Aorta (tissue), 5 donors: ENCODE measurements around the gene ADPRHL1. TPM values are rescaled to one million over a fixed set of nuclear protein-coding genes. Genes with fewer than 3 reads are reported as not detected.
A peak's percentile ranks its signal among the peaks of the same experiment; 100 is the strongest.
"Not testable (repeated sequence)": the region's sequence is repeated elsewhere in the genome, so short reads cannot be mapped to it uniquely, and the experiment has no call there.

ENCODE experiments used
- ATAC-seq: fragments of 200-7000 bp; cut with Tn5 transposase; one replicate; pipeline ENCODE4 v1.9.1; 2022; ENCODE audit warnings: moderate library complexity; ENCODE audit not compliant: low FRiP score
- DNase-seq, 2 donors: peaks; one replicate each; pipeline ENCODE4 v3.0.0-alpha.2; 2020
- H3K27ac ChIP-seq, 2 donors: one replicate each; pipeline ENCODE4 v1.5.1; 2013; ENCODE audit warnings: low read length in 2 of 2, mild to moderate bottlenecking in 2 of 2, moderate library complexity in 2 of 2, control low read depth in 1 of 2, inconsistent platforms in 1 of 2, low read depth in 1 of 2
- H3K27me3 ChIP-seq, 2 donors: one replicate each; pipeline ENCODE4 v1.6.1; 2013; ENCODE audit warnings: control low read depth in 1 of 2, low read length in 1 of 2, mild to moderate bottlenecking in 1 of 2, moderate library complexity in 1 of 2; ENCODE audit not compliant: insufficient read depth in 2 of 2, control insufficient read depth in 1 of 2
- H3K36me3 ChIP-seq, 2 donors: one replicate each; pipeline ENCODE4 v1.6.1; 2013; ENCODE audit warnings: control low read depth in 1 of 2, low read length in 1 of 2, mild to moderate bottlenecking in 1 of 2; ENCODE audit not compliant: insufficient read depth in 2 of 2, control insufficient read depth in 1 of 2
- H3K4me1 ChIP-seq, 2 donors: one replicate each; pipeline ENCODE4 v1.6.1; 2013; ENCODE audit warnings: low read length in 2 of 2, control low read depth in 1 of 2, mild to moderate bottlenecking in 1 of 2, moderate library complexity in 1 of 2; ENCODE audit not compliant: insufficient read depth in 2 of 2, control insufficient read depth in 1 of 2
- H3K4me3 ChIP-seq, 2 donors: one replicate each; pipeline ENCODE4 v1.5.1; 2013; ENCODE audit warnings: low read length in 2 of 2, control low read depth in 1 of 2, mild to moderate bottlenecking in 1 of 2
- H3K9me3 ChIP-seq: one replicate; pipeline ENCODE4 v1.6.1; 2013; ENCODE audit warnings: mild to moderate bottlenecking, low read length; ENCODE audit not compliant: control insufficient read depth
- whole genome bisulfite sequencing, 2 donors: extraction: QIAGEN DNeasy Blood & Tissue Kit; methylation state at CpG; one replicate each; pipeline ENCODE4 v1.1.7; 2013; 5-methylcytosine and 5-hydroxymethylcytosine counted together
- intact Hi-C, 2 donors: fragments of 100-400 bp; cut with DNase I; formaldehyde crosslinking; loops; one replicate each; pipeline versions ENCODE4 v1.14.2 to v1.15.0; 2022
- polyA plus RNA-seq, 2 donors: library from polyadenylated mRNA; stranded (reverse); fragments of 200-250 nt; gene quantifications; one replicate each; pipeline ENCODE4 v1.2.3, GENCODE V29; 2013
- total RNA-seq, 2 donors: library from RNA; stranded (reverse); fragmentation: NEBNext Ultra II Directional; extraction: Animal tissue kit (Norgen Biotek cat#: 25700); gene quantifications; one replicate each; pipeline ENCODE4 v1.2.1, GENCODE V29; 2021
- donor health status: healthy with polysubstance abuse.
- donor health status: Bipolar disorder and iron deficiency.
- donor health status: DM: no; HTN: no; CAD: no.
- donor health status: DM: no; HTN: no; CAD: no.
- donor health status: DM: yes; HTN: yes; CAD: no.

ADPRHL1 gene
- total and polyA plus RNA-seq, 4 donors = 2.0 to 10.8 (median 3.2) TPM

DNA sequence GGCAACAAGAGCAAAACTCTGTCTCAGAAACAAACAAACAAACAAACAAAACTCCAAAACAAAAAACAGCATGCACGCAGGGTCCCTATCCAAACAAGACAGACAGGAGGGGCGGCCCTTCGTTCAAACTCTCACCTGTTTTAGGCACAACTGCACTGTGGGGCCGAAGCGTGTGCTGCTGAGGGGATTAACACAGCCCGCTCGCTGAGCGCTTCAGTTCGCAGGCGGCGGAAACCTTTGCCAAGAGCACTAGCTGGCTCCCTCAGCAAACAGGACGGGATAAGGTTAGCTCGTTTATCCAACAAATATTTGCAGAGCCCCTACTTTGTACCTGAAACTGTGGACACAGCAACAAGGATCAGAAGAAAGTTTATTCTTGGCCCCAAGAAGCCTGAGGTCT lies 1.6 kb upstream of the ADPRHL1 start:
- H3K27ac ChIP-seq = no peak overlapping the region
- no peak for DNase-seq
- H3K36me3 ChIP-seq = peaks cover 0 to 3% of the 10 kb centered on the region in 2 donors
- no peak for ATAC-seq
- 95 to 96% methylated on average over 13 of the region's 13 CpGs for WGBS, 2 donors
- H3K27me3 ChIP-seq = no peaks in the 10 kb centered on the region
- no peaks in the 10 kb centered on the region for H3K9me3 ChIP-seq
- no peak overlapping the region for H3K4me3 ChIP-seq
- no peaks in the 10 kb centered on the region for H3K4me1 ChIP-seq
- intact Hi-C loops = loop anchor here (5.0 kb wide), 3 partner anchors 58 to 178 kb away; no protein-coding TSS in a partner anchor

DNA sequence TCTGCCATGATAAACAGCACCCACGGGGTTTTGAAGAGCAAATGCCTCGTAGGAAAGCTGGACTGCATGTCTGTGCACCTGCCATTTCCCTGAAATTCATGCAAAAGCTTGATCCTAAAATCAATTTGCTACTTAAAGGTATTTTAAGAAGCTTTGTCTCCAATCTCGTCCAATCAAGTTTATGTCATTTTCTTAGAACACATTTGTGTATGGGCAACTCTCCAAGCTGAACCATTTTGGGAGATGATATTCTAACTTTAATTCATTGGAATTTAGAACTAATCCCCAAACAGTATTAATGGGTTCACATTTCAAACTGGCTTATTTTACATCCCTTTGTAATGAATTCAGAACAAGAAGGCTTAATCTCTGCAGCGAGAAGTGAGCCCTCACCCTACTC lies 822 bp downstream of the ADPRHL1 start:
- 57 to 61% methylated on average over 4 of the region's 4 CpGs for WGBS, 2 donors
- Histone ChIP-seq H3K4me3 (no peak overlapping the region), H3K27ac (no peak overlapping the region), H3K36me3 (peaks cover 0 to 3% of the 10 kb centered on the region in 2 donors), H3K27me3 (no peaks in the 10 kb centered on the region), H3K4me1 (no peaks in the 10 kb centered on the region), H3K9me3 (no peaks in the 10 kb centered on the region)
- no peak for DNase-seq
- ATAC-seq = no peak
- intact Hi-C loops = loop anchor here (5.0 kb wide), 3 partner anchors 55 to 175 kb away; no protein-coding TSS in a partner anchor

DNA sequence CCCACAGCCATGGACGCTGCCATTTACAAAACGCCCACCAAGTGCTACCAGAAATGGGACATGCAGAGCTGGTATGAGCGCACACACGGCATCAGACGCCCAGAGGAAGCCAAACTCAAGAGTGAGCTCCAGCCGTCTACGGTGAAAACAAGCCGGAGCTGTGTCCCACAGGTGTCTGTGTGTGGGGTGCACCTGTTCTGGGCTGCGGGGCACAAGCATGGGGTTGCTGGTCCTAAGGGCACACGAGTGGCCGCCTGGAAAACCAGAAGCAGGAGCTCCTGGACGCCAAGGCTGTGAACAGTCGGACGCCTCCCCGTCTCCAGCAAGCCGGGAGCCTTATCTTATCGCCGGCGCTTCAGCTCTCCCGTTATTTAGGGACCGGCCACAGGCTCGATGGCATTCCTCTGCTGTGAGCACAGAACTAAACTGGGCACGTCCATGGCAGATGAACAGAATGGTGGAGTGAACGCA lies 1.3 kb downstream of the ADPRHL1 start:
- no peaks in the 10 kb centered on the region for H3K9me3 ChIP-seq
- H3K27me3 ChIP-seq = no peaks in the 10 kb centered on the region
- no peak overlapping the region for H3K27ac ChIP-seq
- DNase-seq (peak in 1 of 2 donors; percentile 34), ATAC-seq (no peak)
- intact Hi-C loops = loop anchor here (5.0 kb wide), 3 partner anchors 55 to 175 kb away; no protein-coding TSS in a partner anchor
- WGBS, 2 donors = 61 to 65% methylated on average over 24 of the region's 24 CpGs
- H3K4me1 ChIP-seq = no peaks in the 10 kb centered on the region
- peaks cover 0 to 3% of the 10 kb centered on the region in 2 donors for H3K36me3 ChIP-seq
- H3K4me3 ChIP-seq = no peak overlapping the region

DNA sequence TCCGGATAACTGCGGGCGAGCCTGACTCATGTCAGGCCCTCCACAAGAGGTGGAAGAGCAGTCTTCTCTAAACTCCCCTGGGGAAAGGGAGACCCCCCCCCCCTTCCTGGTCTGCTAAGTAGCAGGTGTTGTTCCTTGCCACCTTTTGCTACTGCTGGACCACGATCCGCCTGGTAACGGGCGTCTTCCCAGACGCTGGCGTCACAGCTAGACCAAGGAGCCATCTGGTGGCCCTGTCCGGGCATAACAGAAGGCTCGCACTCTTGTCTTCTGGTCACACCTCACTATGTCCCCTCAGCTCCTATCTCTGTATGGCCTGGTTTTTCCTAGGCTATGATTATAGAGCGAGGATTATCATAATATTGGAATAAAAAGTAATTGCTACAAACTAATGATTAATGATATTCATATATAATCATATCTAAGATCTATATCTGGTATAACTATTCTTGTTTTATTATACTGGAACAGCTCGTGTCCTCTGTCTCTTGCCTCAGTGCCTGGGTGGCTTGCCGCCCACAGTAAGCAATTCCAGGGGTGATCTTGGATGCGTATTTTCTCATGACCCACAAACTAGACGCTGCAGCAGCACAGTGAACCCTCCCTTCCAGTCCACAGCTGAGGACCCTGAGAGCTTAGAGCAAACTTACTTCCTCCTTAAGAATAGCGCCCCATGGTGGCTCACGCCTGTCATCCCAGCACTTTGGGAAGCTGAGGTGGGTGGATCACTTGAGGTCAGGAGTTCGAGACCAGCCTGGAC lies 2.2 kb downstream of the ADPRHL1 start:
- peak; percentile 31 to 86 for DNase-seq
- 50 to 54% methylated on average over 18 of the region's 19 CpGs for WGBS, 2 donors
- intact Hi-C loops = loop anchor here (5.0 kb wide), 3 partner anchors 54 to 174 kb away; no protein-coding TSS in a partner anchor
- H3K4me1 ChIP-seq, H3K36me3 ChIP-seq, ATAC-seq, H3K9me3 ChIP-seq, H3K4me3 ChIP-seq, H3K27me3 ChIP-seq, H3K27ac ChIP-seq: not testable (repeated sequence)

DNA sequence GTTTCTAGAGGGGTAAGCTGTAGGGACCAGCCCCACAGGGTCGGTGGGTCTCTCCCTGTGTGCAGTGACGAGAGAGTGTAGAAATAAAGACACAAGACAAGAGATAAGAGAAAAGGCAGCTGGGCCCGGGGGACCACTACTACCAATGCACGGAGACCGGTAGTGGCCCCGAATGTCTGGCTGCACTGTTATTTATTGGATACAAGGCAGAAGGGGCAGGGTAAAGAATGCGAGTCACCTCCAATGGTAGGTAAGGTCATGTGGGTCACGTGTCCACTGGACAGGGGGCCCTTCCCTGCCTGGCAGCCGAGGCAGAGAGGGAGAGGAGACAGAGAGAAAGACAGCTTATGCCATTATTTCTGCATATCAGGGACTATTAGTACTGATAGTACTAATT lies 2.9 kb downstream of the ADPRHL1 start:
- not testable (repeated sequence) for H3K27me3 ChIP-seq, H3K36me3 ChIP-seq, H3K4me3 ChIP-seq, H3K9me3 ChIP-seq, H3K27ac ChIP-seq, H3K4me1 ChIP-seq, ATAC-seq
- intact Hi-C loops = loop anchor here (5.0 kb wide), 3 partner anchors 53 to 173 kb away; no protein-coding TSS in a partner anchor
- 82 to 85% methylated on average over 8 to 9 of the region's 9 CpGs for WGBS, 2 donors
- peak in 1 of 2 donors; percentile 19 for DNase-seq

DNA sequence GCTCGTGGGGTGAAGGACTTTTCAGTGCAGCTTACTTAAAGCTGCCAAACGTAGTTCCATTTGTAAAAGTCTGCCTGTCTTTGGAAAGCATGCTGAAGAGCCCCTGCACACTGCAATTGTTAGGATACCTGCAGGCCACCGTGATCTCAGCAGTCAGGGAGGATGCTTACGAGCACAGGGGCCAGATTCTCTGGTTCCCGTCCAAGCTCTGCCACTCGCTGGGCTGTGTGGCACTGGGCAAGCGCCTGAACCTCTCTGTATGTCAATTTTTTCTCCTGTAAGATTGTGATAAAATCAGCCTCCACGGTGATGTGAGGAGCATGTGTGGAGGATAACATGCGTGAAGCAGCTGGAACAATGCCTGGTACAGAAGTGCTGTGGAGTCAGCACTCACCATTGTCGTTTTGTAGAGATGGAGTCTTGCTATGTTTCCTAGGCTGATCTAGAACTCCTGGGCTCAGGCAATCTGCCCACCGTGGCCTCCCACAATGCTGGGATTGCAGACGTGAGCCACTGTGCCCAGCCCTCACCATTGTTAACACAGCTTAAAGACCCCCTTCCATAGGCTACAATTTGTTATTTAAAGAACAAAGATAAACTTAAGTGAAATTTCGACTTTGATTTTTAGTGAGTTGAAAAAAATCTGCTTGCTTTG lies 3.5 kb downstream of the ADPRHL1 start:
- no peak overlapping the region for H3K4me3 ChIP-seq
- no peaks in the 10 kb centered on the region for H3K27me3 ChIP-seq
- H3K4me1 ChIP-seq = no peaks in the 10 kb centered on the region
- ATAC-seq (no peak), DNase-seq (peak in 1 of 2 donors; percentile 30)
- H3K27ac ChIP-seq = no peak overlapping the region
- no peaks in the 10 kb centered on the region for H3K36me3 ChIP-seq
- intact Hi-C loops = loop anchor here (5.0 kb wide), 3 partner anchors 53 to 173 kb away; no protein-coding TSS in a partner anchor
- WGBS, 2 donors = 83 to 87% methylated on average over 13 of the region's 13 CpGs
- H3K9me3 ChIP-seq = no peaks in the 10 kb centered on the region

DNA sequence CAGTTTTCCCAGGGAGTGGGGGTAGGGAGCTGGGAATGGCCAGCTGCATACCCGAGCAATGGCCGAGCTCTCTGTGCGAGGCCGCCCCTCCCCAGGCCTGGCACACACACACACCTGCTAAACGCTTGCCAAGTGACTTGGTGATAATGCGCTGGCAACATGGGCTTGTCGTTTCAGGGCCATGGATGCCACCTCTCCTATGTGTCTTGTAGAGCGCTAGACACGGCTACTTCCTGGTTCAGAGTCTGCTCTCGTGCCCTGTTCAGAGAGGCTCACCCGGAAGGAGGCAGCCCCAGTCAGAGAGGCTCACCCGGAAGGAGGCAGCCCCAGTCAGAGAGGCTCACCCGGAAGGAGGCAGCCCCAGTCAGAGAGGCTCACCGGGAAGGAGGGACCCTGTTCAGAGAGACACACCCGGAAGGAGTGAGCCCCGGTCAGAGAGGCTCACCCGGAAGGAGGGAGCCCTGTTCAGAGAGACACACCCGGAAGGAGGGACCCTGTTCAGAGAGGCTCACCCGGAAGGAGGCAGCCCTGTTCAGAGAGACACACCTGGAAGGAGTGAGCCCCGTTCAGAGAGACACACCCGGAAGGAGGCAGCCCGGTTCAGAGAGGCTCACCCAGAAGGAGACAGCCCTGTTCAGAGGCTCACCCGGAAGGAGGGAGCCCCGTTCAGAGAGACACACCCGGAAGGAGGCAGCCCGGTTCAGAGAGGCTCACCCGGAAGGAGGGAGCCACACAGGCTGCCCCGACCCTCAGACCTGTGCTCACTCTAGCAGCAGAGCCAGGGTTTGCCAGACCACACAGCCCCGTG lies 4.2 kb downstream of the ADPRHL1 start:
- intact Hi-C loops = no loop called here
- ATAC-seq (peak; percentile 37), DNase-seq (peak in 1 of 2 donors; percentile 47)
- Histone ChIP-seq H3K4me3 (no peak overlapping the region), H3K27ac (no peak overlapping the region), H3K4me1 (no peaks in the 10 kb centered on the region), H3K9me3 (no peaks in the 10 kb centered on the region), H3K27me3 (no peaks in the 10 kb centered on the region), H3K36me3 (no peaks in the 10 kb centered on the region)
- WGBS, 2 donors = 76 to 86% methylated on average over 29 of the region's 29 CpGs

DNA sequence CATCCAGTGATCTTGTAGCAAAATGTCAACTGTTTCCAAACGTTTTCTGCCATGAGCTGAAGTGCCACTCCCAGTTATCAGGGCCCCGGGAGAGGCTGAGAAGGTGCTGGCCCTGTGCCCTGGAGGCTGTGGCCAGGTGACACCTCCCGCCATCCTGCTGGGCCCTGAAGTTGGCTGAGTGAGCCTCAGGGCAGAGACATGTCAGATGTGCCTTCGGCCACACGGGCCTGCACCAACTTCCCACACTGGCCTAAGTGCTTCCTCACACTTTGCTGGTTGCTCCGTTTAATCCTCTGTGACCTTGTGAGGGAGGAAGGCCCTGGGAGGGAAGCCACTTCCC lies 4.8 kb downstream of the ADPRHL1 start:
- no peaks in the 10 kb centered on the region for H3K9me3 ChIP-seq
- H3K4me3 ChIP-seq = no peak overlapping the region
- ATAC-seq (peak; percentile 40), DNase-seq (peak in 1 of 2 donors; percentile 29)
- H3K4me1 ChIP-seq = no peaks in the 10 kb centered on the region
- H3K27ac ChIP-seq = no peak overlapping the region
- H3K36me3 ChIP-seq = no peaks in the 10 kb centered on the region
- 67 to 69% methylated on average over 6 of the region's 6 CpGs for WGBS, 2 donors
- intact Hi-C loops = no loop called here
- H3K27me3 ChIP-seq = no peaks in the 10 kb centered on the region
